H1 (cell line): ENCODE measurements around the gene COX6A2. TPM values are rescaled to one million over a fixed set of nuclear protein-coding genes. Genes with fewer than 3 reads are reported as not detected.

ENCODE experiments used
- ATF3 ChIP-seq: IDR thresholded peaks from 2 replicates; pipeline ENCODE4 v1.6.1; 2011; ENCODE audit warnings: low read depth, mild to moderate bottlenecking, low read length; ENCODE audit not compliant: insufficient read depth
- CTCF ChIP-seq, 3 experiments: IDR thresholded peaks; 1 replicate in 2 of 3; 2 replicates in 1 of 3; pipeline versions ENCODE4 v1.5.1 to v1.6.1; 2011; ENCODE audit warnings: low read length in 3 of 3, mild to moderate bottlenecking in 3 of 3, inconsistent platforms in 2 of 3, low read depth in 1 of 3, moderate library complexity in 1 of 3; ENCODE audit not compliant: insufficient read depth in 1 of 3; ENCODE audit errors: control extremely low read depth in 1 of 3
- FOSL1 ChIP-seq: IDR thresholded peaks from 2 replicates; pipeline ENCODE4 v1.6.1; 2011; ENCODE audit warnings: mild to moderate bottlenecking, low read depth, low read length, moderate library complexity; ENCODE audit not compliant: insufficient read depth
- JUN ChIP-seq: IDR thresholded peaks from 2 replicates; pipeline ENCODE4 v1.6.1; 2011; ENCODE audit warnings: low read depth, mild to moderate bottlenecking, improper control_type of control experiment, low read length
- KDM4A ChIP-seq: IDR thresholded peaks from one replicate; pipeline ENCODE4 v1.7.1; 2012; ENCODE audit warnings: low read depth, mild to moderate bottlenecking, moderate library complexity, low read length, inconsistent platforms; ENCODE audit not compliant: severe bottlenecking
- PHF8 ChIP-seq: fragments of 200-600 bp; sonication (generic); conservative IDR thresholded peaks from 2 replicates; pipeline ENCODE4 v1.7.1; 2012; ENCODE audit warnings: low read depth, mild to moderate bottlenecking, inconsistent platforms, low read length, moderate library complexity
- polyA plus RNA-seq, 7 experiments: library from polyadenylated mRNA; depleted of rRNA in 3 of 7; stranded (reverse) in 5 of 7; unstranded in 2 of 7; fragments of >200 nt in 5 of 7; fragments of 200-250 nt in 2 of 7; gene quantifications; 1 replicate in 5 of 7; 2 replicates in 1 of 7; 4 replicates in 1 of 7; pipeline versions ENCODE4 v1.2.1 to v1.2.3, GENCODE V29; 2011 to 2013; ENCODE audit warnings: missing spikeins in 2 of 7, mixed read lengths in 2 of 7
- total RNA-seq: library from RNA; stranded (reverse); fragmentation: NEBNext Ultra II Directional; extraction: Animal tissue kit (Norgen Biotek cat#: 25700); gene quantifications from 2 replicates; pipeline ENCODE4 v1.2.1, GENCODE V29; 2021
- TF ChIP-seq, protein P1 (sequence below): fragments of 300-600 bp; sonication (generic); IDR thresholded peaks from 2 replicates; pipeline ENCODE4 v1.7.1; 2012; ENCODE audit warnings: low read length, moderate library complexity, mild to moderate bottlenecking, inconsistent platforms; ENCODE audit not compliant: insufficient replicate concordance

Gene COX6A2
- total and polyA plus RNA-seq, 2 of the 8 experiments (the other 6 are each of a cell fraction or from before 2014, with no cell fraction given): 0.79 TPM; not detected in 1

DNA sequence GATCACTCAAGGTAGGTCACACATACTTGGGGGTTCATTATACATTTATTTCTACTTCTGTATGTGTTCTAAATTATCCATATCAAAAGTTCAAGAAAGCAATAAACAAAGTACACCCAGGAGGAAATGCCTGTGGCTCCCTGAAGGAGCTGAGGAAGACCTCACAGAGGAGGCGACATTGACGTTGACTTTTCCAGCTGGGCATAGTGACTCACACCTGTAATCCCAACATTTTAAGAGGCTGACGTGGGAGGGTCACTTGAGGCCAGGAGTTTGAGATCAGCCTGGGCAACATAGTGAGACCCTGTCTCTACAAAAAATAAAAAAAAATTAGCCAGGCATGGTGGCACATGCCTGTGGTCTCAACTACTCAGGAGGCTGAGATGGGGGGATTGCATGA, 18.7 kb downstream of the COX6A2 start (continued):
- TF ChIP-seq, protein P1, sequence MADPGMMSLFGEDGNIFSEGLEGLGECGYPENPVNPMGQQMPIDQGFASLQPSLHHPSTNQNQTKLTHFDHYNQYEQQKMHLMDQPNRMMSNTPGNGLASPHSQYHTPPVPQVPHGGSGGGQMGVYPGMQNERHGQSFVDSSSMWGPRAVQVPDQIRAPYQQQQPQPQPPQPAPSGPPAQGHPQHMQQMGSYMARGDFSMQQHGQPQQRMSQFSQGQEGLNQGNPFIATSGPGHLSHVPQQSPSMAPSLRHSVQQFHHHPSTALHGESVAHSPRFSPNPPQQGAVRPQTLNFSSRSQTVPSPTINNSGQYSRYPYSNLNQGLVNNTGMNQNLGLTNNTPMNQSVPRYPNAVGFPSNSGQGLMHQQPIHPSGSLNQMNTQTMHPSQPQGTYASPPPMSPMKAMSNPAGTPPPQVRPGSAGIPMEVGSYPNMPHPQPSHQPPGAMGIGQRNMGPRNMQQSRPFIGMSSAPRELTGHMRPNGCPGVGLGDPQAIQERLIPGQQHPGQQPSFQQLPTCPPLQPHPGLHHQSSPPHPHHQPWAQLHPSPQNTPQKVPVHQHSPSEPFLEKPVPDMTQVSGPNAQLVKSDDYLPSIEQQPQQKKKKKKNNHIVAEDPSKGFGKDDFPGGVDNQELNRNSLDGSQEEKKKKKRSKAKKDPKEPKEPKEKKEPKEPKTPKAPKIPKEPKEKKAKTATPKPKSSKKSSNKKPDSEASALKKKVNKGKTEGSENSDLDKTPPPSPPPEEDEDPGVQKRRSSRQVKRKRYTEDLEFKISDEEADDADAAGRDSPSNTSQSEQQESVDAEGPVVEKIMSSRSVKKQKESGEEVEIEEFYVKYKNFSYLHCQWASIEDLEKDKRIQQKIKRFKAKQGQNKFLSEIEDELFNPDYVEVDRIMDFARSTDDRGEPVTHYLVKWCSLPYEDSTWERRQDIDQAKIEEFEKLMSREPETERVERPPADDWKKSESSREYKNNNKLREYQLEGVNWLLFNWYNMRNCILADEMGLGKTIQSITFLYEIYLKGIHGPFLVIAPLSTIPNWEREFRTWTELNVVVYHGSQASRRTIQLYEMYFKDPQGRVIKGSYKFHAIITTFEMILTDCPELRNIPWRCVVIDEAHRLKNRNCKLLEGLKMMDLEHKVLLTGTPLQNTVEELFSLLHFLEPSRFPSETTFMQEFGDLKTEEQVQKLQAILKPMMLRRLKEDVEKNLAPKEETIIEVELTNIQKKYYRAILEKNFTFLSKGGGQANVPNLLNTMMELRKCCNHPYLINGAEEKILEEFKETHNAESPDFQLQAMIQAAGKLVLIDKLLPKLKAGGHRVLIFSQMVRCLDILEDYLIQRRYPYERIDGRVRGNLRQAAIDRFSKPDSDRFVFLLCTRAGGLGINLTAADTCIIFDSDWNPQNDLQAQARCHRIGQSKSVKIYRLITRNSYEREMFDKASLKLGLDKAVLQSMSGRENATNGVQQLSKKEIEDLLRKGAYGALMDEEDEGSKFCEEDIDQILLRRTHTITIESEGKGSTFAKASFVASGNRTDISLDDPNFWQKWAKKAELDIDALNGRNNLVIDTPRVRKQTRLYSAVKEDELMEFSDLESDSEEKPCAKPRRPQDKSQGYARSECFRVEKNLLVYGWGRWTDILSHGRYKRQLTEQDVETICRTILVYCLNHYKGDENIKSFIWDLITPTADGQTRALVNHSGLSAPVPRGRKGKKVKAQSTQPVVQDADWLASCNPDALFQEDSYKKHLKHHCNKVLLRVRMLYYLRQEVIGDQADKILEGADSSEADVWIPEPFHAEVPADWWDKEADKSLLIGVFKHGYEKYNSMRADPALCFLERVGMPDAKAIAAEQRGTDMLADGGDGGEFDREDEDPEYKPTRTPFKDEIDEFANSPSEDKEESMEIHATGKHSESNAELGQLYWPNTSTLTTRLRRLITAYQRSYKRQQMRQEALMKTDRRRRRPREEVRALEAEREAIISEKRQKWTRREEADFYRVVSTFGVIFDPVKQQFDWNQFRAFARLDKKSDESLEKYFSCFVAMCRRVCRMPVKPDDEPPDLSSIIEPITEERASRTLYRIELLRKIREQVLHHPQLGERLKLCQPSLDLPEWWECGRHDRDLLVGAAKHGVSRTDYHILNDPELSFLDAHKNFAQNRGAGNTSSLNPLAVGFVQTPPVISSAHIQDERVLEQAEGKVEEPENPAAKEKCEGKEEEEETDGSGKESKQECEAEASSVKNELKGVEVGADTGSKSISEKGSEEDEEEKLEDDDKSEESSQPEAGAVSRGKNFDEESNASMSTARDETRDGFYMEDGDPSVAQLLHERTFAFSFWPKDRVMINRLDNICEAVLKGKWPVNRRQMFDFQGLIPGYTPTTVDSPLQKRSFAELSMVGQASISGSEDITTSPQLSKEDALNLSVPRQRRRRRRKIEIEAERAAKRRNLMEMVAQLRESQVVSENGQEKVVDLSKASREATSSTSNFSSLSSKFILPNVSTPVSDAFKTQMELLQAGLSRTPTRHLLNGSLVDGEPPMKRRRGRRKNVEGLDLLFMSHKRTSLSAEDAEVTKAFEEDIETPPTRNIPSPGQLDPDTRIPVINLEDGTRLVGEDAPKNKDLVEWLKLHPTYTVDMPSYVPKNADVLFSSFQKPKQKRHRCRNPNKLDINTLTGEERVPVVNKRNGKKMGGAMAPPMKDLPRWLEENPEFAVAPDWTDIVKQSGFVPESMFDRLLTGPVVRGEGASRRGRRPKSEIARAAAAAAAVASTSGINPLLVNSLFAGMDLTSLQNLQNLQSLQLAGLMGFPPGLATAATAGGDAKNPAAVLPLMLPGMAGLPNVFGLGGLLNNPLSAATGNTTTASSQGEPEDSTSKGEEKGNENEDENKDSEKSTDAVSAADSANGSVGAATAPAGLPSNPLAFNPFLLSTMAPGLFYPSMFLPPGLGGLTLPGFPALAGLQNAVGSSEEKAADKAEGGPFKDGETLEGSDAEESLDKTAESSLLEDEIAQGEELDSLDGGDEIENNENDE: no peak
- TF ChIP-seq JUN: no peak
- TF ChIP-seq CTCF (IDR thresholded peaks at IDR 0.05; ENCODE audit: control extremely low read depth in 1 of 3, insufficient read depth in 1 of 3, low read depth in 1 of 3, low read length in 3 of 3): no peak
- no peak for TF ChIP-seq FOSL1
- TF ChIP-seq KDM4A: no peak
- no peak for TF ChIP-seq PHF8
- TF ChIP-seq ATF3: no peak
